Astrocyte (in vitro differentiated cells and primary cell): ENCODE results near the gene IGSF21.

Source experiments
- CTCF ChIP-seq: IDR thresholded peaks from 2 replicates; pipeline ENCODE4 v1.5.1; 2011; ENCODE audit warnings: low read depth, mild to moderate bottlenecking, inconsistent platforms, low read length, moderate library complexity; ENCODE audit not compliant: insufficient read depth
- EZH2 ChIP-seq: IDR thresholded peaks from 2 replicates; pipeline ENCODE4 v1.6.1; 2012; ENCODE audit warnings: mild to moderate bottlenecking, low read length, inconsistent platforms; ENCODE audit not compliant: insufficient read depth

GRCh38 chr1:18341291-18342069 is 233.9 kb downstream of the IGSF21 start:
- TF ChIP-seq CTCF (no peak), EZH2 (no peak)
